Activated CD4-positive, alpha-beta T cell treated with anti-CD3 and anti-CD28 coated beads, Interleukin-2, amount 50 U/mL, for 1 hour (primary cell): ENCODE results near the gene PLXNA1.

Experiments
- DNase-seq: peaks from one replicate; pipeline ENCODE4 v3.0.0-alpha.2; 2020

Gene PLXNA1

GRCh38 chr3:126989316-126990023, 6.6 kb downstream of the PLXNA1 start:
- DNase-seq = no peak

- no peak for DNase-seq
Measured at GRCh38 chr3:126990024-126990700, 7.2 kb downstream of the PLXNA1 start.

- DNase-seq = no peak
Measured at GRCh38 chr3:126990890-126991289, 8.0 kb downstream of the PLXNA1 start.

- no peak for DNase-seq
Measured at GRCh38 chr3:126991366-126992200, 8.7 kb downstream of the PLXNA1 start.

- no peak for DNase-seq
Measured at GRCh38 chr3:126992216-126992615, 9.3 kb downstream of the PLXNA1 start.

- DNase-seq = no peak
Measured at GRCh38 chr3:126992776-126993175, 9.9 kb downstream of the PLXNA1 start.

GRCh38 chr3:126993436-126993835, 10.5 kb downstream of the PLXNA1 start:
- no peak for DNase-seq

GRCh38 chr3:126994661-126995245, 11.8 kb downstream of the PLXNA1 start:
- DNase-seq = no peak

- DNase-seq = no peak
Measured at GRCh38 chr3:126995254-126995780, 12.4 kb downstream of the PLXNA1 start.

GRCh38 chr3:126995926-126996512, 13.1 kb downstream of the PLXNA1 start:
- DNase-seq = no peak

- DNase-seq = no peak
Measured at GRCh38 chr3:126996905-126997304, 14.0 kb downstream of the PLXNA1 start.

GRCh38 chr3:126997455-126998038, 14.6 kb downstream of the PLXNA1 start:
- DNase-seq = no peak

GRCh38 chr3:126998320-126998719, 15.4 kb downstream of the PLXNA1 start:
- DNase-seq = no peak

GRCh38 chr3:126998728-126999127, 15.8 kb downstream of the PLXNA1 start:
- no peak for DNase-seq

- DNase-seq = no peak
Measured at GRCh38 chr3:126999383-126999782, 16.5 kb downstream of the PLXNA1 start.

- no peak for DNase-seq
Measured at GRCh38 chr3:127000119-127000518, 17.2 kb downstream of the PLXNA1 start.

- no peak for DNase-seq
Measured at GRCh38 chr3:127000761-127001160, 17.8 kb downstream of the PLXNA1 start.

- no peak for DNase-seq
Measured at GRCh38 chr3:127001486-127002194, 18.7 kb downstream of the PLXNA1 start.

- no peak for DNase-seq
Measured at GRCh38 chr3:127002195-127003174, 19.6 kb downstream of the PLXNA1 start.

- DNase-seq = no peak
Measured at GRCh38 chr3:127003175-127003555, 20.2 kb downstream of the PLXNA1 start.
